Hematopoietic multipotent progenitor cell treated with erythropoietin and hydrocortisone succinate and interleukin-3 and kit ligand, for 15 days (in vitro differentiated cells): ENCODE measurements around the gene TRERF1.

Experiments used
- DNase-seq: peaks from one replicate; pipeline ENCODE4 v3.0.0-alpha.2; 2015; ENCODE audit warnings: low spot score

Gene TRERF1

GRCh38 chr6:42367353-42368011 is 84.2 kb downstream of the TRERF1 start:
- DNase-seq, result no peak

GRCh38 chr6:42366999-42367352 is 84.8 kb downstream of the TRERF1 start:
- no peak for DNase-seq

GRCh38 chr6:42366011-42366705 is 85.6 kb downstream of the TRERF1 start:
- DNase-seq, result no peak

GRCh38 chr6:42365021-42365420 is 86.7 kb downstream of the TRERF1 start:
- DNase-seq, result no peak

- DNase-seq, result no peak
Observed at GRCh38 chr6:42363926-42364849, 87.5 kb downstream of the TRERF1 start.

GRCh38 chr6:42361036-42361435 is 90.7 kb downstream of the TRERF1 start:
- DNase-seq, result no peak

- no peak for DNase-seq
Observed at GRCh38 chr6:42359021-42359420, 92.7 kb downstream of the TRERF1 start.

- no peak for DNase-seq
Observed at GRCh38 chr6:42355416-42355815, 96.3 kb downstream of the TRERF1 start.

- no peak for DNase-seq
Observed at GRCh38 chr6:42354702-42355101, 97.0 kb downstream of the TRERF1 start.

GRCh38 chr6:42352856-42353564 is 98.7 kb downstream of the TRERF1 start:
- DNase-seq, result no peak

- no peak for DNase-seq
Observed at GRCh38 chr6:42350911-42351310, 100.8 kb downstream of the TRERF1 start.

GRCh38 chr6:42349753-42350511 is 101.8 kb downstream of the TRERF1 start:
- no peak for DNase-seq

- DNase-seq, result no peak
Observed at GRCh38 chr6:42347456-42347855, 104.3 kb downstream of the TRERF1 start.

- DNase-seq, result no peak
Observed at GRCh38 chr6:42345696-42346416, 105.9 kb downstream of the TRERF1 start.

GRCh38 chr6:42344756-42345155 is 107.0 kb downstream of the TRERF1 start:
- no peak for DNase-seq

- no peak for DNase-seq
Observed at GRCh38 chr6:42341771-42342553, 109.8 kb downstream of the TRERF1 start.

- no peak for DNase-seq
Observed at GRCh38 chr6:42341221-42341620, 110.5 kb downstream of the TRERF1 start.

GRCh38 chr6:42340511-42340910 is 111.2 kb downstream of the TRERF1 start:
- DNase-seq, result no peak

- DNase-seq, result no peak
Observed at GRCh38 chr6:42339991-42340401, 111.7 kb downstream of the TRERF1 start.

GRCh38 chr6:42338744-42339222 is 112.9 kb downstream of the TRERF1 start:
- DNase-seq, result no peak
